Hematopoietic multipotent progenitor cell treated with erythropoietin and hydrocortisone succinate and interleukin-3 and kit ligand, for 6 days (in vitro differentiated cells): ENCODE results near the gene PCBP2.
A peak's percentile ranks its signal among the peaks of the same experiment; 100 is the strongest.
"Not testable (repeated sequence)": the region's sequence is repeated elsewhere in the genome, so short reads cannot be mapped to it uniquely, and the experiment has no call there.

ENCODE experiments used
- DNase-seq: peaks from one replicate; pipeline ENCODE4 v3.0.0-alpha.2; 2015

PCBP2 gene

GRCh38 chr12:53474077-53474476, 22.2 kb downstream of the PCBP2 start:
- no peak for DNase-seq

GRCh38 chr12:53474819-53475218, 22.9 kb downstream of the PCBP2 start:
- no peak for DNase-seq

GRCh38 chr12:53476769-53477209, 24.9 kb downstream of the PCBP2 start:
- peak; percentile 50 for DNase-seq

GRCh38 chr12:53478865-53479264, 27.0 kb downstream of the PCBP2 start:
- DNase-seq: no peak

- DNase-seq: no peak
These were observed 27.4 kb downstream of the PCBP2 start for GRCh38 chr12:53479331-53479730.

GRCh38 chr12:53480491-53481442, 28.9 kb downstream of the PCBP2 start:
- no peak for DNase-seq

- DNase-seq: not testable (repeated sequence)
These were observed 29.6 kb downstream of the PCBP2 start for GRCh38 chr12:53481458-53481857.

GRCh38 chr12:53481939-53482586, 30.2 kb downstream of the PCBP2 start:
- peak; percentile 63 for DNase-seq

GRCh38 chr12:53482626-53483168, 30.8 kb downstream of the PCBP2 start:
- DNase-seq: no peak

GRCh38 chr12:53483225-53483978, 31.5 kb downstream of the PCBP2 start:
- DNase-seq: no peak

GRCh38 chr12:53483979-53484377, 32.1 kb downstream of the PCBP2 start:
- DNase-seq: no peak

- DNase-seq: no peak
These were observed 33.0 kb downstream of the PCBP2 start for GRCh38 chr12:53484686-53485575.

GRCh38 chr12:53485955-53486735, 34.2 kb downstream of the PCBP2 start:
- DNase-seq: no peak

- no peak for DNase-seq
These were observed 35.0 kb downstream of the PCBP2 start for GRCh38 chr12:53486736-53487487.

GRCh38 chr12:53489242-53489864, 37.5 kb downstream of the PCBP2 start:
- DNase-seq: no peak

- DNase-seq: no peak
These were observed 40.3 kb downstream of the PCBP2 start for GRCh38 chr12:53492188-53492587.

- DNase-seq: peak; percentile 94
These were observed 41.1 kb downstream of the PCBP2 start for GRCh38 chr12:53492830-53493609.

- no peak for DNase-seq
These were observed 41.9 kb downstream of the PCBP2 start for GRCh38 chr12:53493610-53494391.
